DOHH2 (cell line): Measurements from ENCODE around the gene ACTR2.

Source experiments
- H3F3A ChIP-seq: fragments of 200-600 bp; sonication (generic), shearing (Covaris generic); 2 replicates; pipeline ENCODE4 v1.6.0; 2016; ENCODE audit warnings: antibody characterized with exemption, mild to moderate bottlenecking; ENCODE audit not compliant: control insufficient read depth, insufficient read depth
- H3K27ac ChIP-seq: fragments of 200-600 bp; sonication (generic); 2 replicates; pipeline ENCODE4 v1.5.1; 2014; ENCODE audit warnings: low read depth, mild to moderate bottlenecking, low read length, moderate library complexity
- H3K27me3 ChIP-seq: fragments of 200-600 bp; sonication (generic); 2 replicates; pipeline ENCODE4 v1.6.1; 2014; ENCODE audit warnings: mild to moderate bottlenecking, low read length, mixed read lengths; ENCODE audit not compliant: control insufficient read depth
- H3K36me3 ChIP-seq: fragments of 200-600 bp; sonication (generic); 2 replicates; pipeline ENCODE4 v1.6.1; 2014; ENCODE audit warnings: mild to moderate bottlenecking, low read length, moderate library complexity, mixed read lengths; ENCODE audit not compliant: control insufficient read depth
- H3K4me1 ChIP-seq: fragments of 200-600 bp; sonication (generic); 2 replicates; pipeline ENCODE4 v1.6.1; 2014; ENCODE audit warnings: mild to moderate bottlenecking, low read length, mixed read lengths; ENCODE audit not compliant: control insufficient read depth
- H3K4me2 ChIP-seq: fragments of 200-600 bp; sonication (generic); 2 replicates; pipeline ENCODE4 v1.6.0; 2014; ENCODE audit warnings: mild to moderate bottlenecking, low read length, moderate library complexity
- H3K4me3 ChIP-seq: fragments of 200-600 bp; sonication (generic); 2 replicates; pipeline ENCODE4 v1.5.1; 2014; ENCODE audit warnings: mild to moderate bottlenecking, low read length, mixed read lengths
- H3K79me2 ChIP-seq: fragments of 200-600 bp; sonication (generic); 2 replicates; pipeline ENCODE4 v1.6.1; 2014; ENCODE audit warnings: mild to moderate bottlenecking, low read length, mixed read lengths; ENCODE audit not compliant: control insufficient read depth
- H3K9me2 ChIP-seq: fragments of 200-600 bp; sonication (generic); replicated peaks from 2 replicates; pipeline ENCODE4 v1.6.1; 2014; ENCODE audit warnings: mild to moderate bottlenecking, low read length, mixed read lengths; ENCODE audit not compliant: control insufficient read depth
- H3K9me3 ChIP-seq: fragments of 200-600 bp; sonication (generic); 2 replicates; pipeline ENCODE4 v1.6.1; 2014; ENCODE audit warnings: antibody characterized with exemption, low read length, mixed read lengths; ENCODE audit not compliant: control insufficient read depth, insufficient read depth
- H4K20me1 ChIP-seq: fragments of 200-600 bp; sonication (generic); 2 replicates; pipeline ENCODE4 v1.6.0; 2014; ENCODE audit warnings: low read depth, mild to moderate bottlenecking, antibody characterized with exemption, low read length, moderate library complexity; ENCODE audit not compliant: control insufficient read depth, insufficient read depth
- CTCF ChIP-seq: fragments of 200-600 bp; sonication (generic); IDR thresholded peaks from one replicate; pipeline ENCODE4 v1.5.1; 2014; ENCODE audit warnings: antibody characterized with exemption, mild to moderate bottlenecking, low read depth, low read length; ENCODE audit not compliant: poor library complexity, severe bottlenecking
- EZH2phosphoT487 ChIP-seq: fragments of 200-600 bp; sonication (generic); IDR thresholded peaks from 2 replicates; pipeline ENCODE4 v1.6.1; 2017; ENCODE audit warnings: borderline replicate concordance, mild to moderate bottlenecking, antibody characterized with exemption, low read length, moderate library complexity, mixed read lengths

The ACTR2 gene

GRCh38 chr2:65287364-65287763 is 59.7 kb downstream of the ACTR2 start:
- Histone ChIP-seq H4K20me1 (no peaks in the 10 kb centered on the region), H3K27ac (no peak overlapping the region), H3K9me3 (no peaks in the 10 kb centered on the region), H3K36me3 (no peaks in the 10 kb centered on the region), H3F3A (no peaks in the 10 kb centered on the region), H3K4me2 (no peak overlapping the region), H3K4me1 (no peaks in the 10 kb centered on the region), H3K9me2 (no peaks in the 10 kb centered on the region), H3K4me3 (no peak overlapping the region), H3K27me3 (no peaks in the 10 kb centered on the region), H3K79me2 (no peaks in the 10 kb centered on the region)
- TF ChIP-seq EZH2phosphoT487 (no peak), CTCF (no peak)

- no peaks in the 10 kb centered on the region for H3K9me3 ChIP-seq
Observed at GRCh38 chr2:65291216-65292105, 63.8 kb downstream of the ACTR2 start.

GRCh38 chr2:65292106-65292400 is 64.4 kb downstream of the ACTR2 start:
- Histone ChIP-seq H3K36me3 (no peaks in the 10 kb centered on the region), H3K9me2 (no peaks in the 10 kb centered on the region), H3K27ac (no peak overlapping the region), H3K4me2 (no peak overlapping the region), H3F3A (no peaks in the 10 kb centered on the region), H3K9me3 (no peaks in the 10 kb centered on the region), H3K4me1 (peaks cover 5% of the 10 kb centered on the region), H3K79me2 (no peaks in the 10 kb centered on the region), H4K20me1 (no peaks in the 10 kb centered on the region), H3K27me3 (peaks cover 4% of the 10 kb centered on the region), H3K4me3 (no peak overlapping the region)
- no peak for TF ChIP-seq CTCF
- no peak for TF ChIP-seq EZH2phosphoT487

More at GRCh38 chr2:65291216-65292105, 63.8 kb downstream of the ACTR2 start:
- Histone ChIP-seq H3K79me2 (no peaks in the 10 kb centered on the region), H3K27ac (no peak overlapping the region), H3K4me3 (no peak overlapping the region), H4K20me1 (no peaks in the 10 kb centered on the region), H3F3A (no peaks in the 10 kb centered on the region), H3K36me3 (no peaks in the 10 kb centered on the region), H3K27me3 (peaks cover 4% of the 10 kb centered on the region), H3K9me2 (no peaks in the 10 kb centered on the region), H3K4me1 (no peaks in the 10 kb centered on the region), H3K4me2 (no peak overlapping the region)
- no peak for TF ChIP-seq EZH2phosphoT487
- no peak for TF ChIP-seq CTCF
